ENCODE results near the gene TTLL11.

The TTLL11 gene

GRCh38 chr9:122053567-122054350, 39.3 kb downstream of the TTLL11 start:
- no peaks in the 10 kb centered on the region for H3F3A ChIP-seq (ENCODE audit: control insufficient read depth, insufficient read depth)
- H3K79me2 ChIP-seq (ENCODE audit: control insufficient read depth, low read length) = no peaks in the 10 kb centered on the region
- H4K20me1 ChIP-seq (ENCODE audit: control insufficient read depth, insufficient read depth, low read depth, low read length) = no peaks in the 10 kb centered on the region
- no peaks in the 10 kb centered on the region for H3K27me3 ChIP-seq (ENCODE audit: control insufficient read depth, low read length)
- no peak for TF ChIP-seq EZH2phosphoT487 (IDR thresholded peaks at IDR 0.05; ENCODE audit: borderline replicate concordance, low read length)
- no peak for TF ChIP-seq CTCF (IDR thresholded peaks at IDR 0.05; ENCODE audit: low read depth, low read length, poor library complexity, severe bottlenecking)
- no peak overlapping the region for H3K27ac ChIP-seq (ENCODE audit: low read depth, low read length)
- no peaks in the 10 kb centered on the region for H3K36me3 ChIP-seq (ENCODE audit: control insufficient read depth, low read length)
- no peak overlapping the region for H3K4me2 ChIP-seq (ENCODE audit: low read length)
- H3K9me2 ChIP-seq (replicated peaks; ENCODE audit: control insufficient read depth, low read length) = no peaks in the 10 kb centered on the region
- H3K4me3 ChIP-seq (ENCODE audit: low read length) = no peak overlapping the region
- H3K9me3 ChIP-seq (ENCODE audit: control insufficient read depth, insufficient read depth, low read length) = no peaks in the 10 kb centered on the region
- H3K4me1 ChIP-seq (ENCODE audit: control insufficient read depth, low read length) = peaks cover 19% of the 10 kb centered on the region

GRCh38 chr9:122053064-122053463, 40.0 kb downstream of the TTLL11 start:
- no peaks in the 10 kb centered on the region for H3K9me2 ChIP-seq (replicated peaks; ENCODE audit: control insufficient read depth, low read length)
- H3K4me3 ChIP-seq (ENCODE audit: low read length) = no peak overlapping the region
- H3K27me3 ChIP-seq (ENCODE audit: control insufficient read depth, low read length) = no peaks in the 10 kb centered on the region
- H3K4me2 ChIP-seq (ENCODE audit: low read length) = no peak overlapping the region
- H3K27ac ChIP-seq (ENCODE audit: low read depth, low read length) = no peak overlapping the region
- H4K20me1 ChIP-seq (ENCODE audit: control insufficient read depth, insufficient read depth, low read depth, low read length) = no peaks in the 10 kb centered on the region
- no peaks in the 10 kb centered on the region for H3K79me2 ChIP-seq (ENCODE audit: control insufficient read depth, low read length)
- peaks cover 19% of the 10 kb centered on the region for H3K4me1 ChIP-seq (ENCODE audit: control insufficient read depth, low read length)
- no peaks in the 10 kb centered on the region for H3K9me3 ChIP-seq (ENCODE audit: control insufficient read depth, insufficient read depth, low read length)
- no peaks in the 10 kb centered on the region for H3K36me3 ChIP-seq (ENCODE audit: control insufficient read depth, low read length)
- TF ChIP-seq EZH2phosphoT487 (IDR thresholded peaks at IDR 0.05; ENCODE audit: borderline replicate concordance, low read length) (no peak), CTCF (IDR thresholded peaks at IDR 0.05; ENCODE audit: low read depth, low read length, poor library complexity, severe bottlenecking) (no peak)
- H3F3A ChIP-seq (ENCODE audit: control insufficient read depth, insufficient read depth) = no peaks in the 10 kb centered on the region

- Histone ChIP-seq H3K4me3 (ENCODE audit: low read length) (no peak overlapping the region), H3K36me3 (ENCODE audit: control insufficient read depth, low read length) (no peaks in the 10 kb centered on the region), H3K27ac (ENCODE audit: low read depth, low read length) (no peak overlapping the region), H3K79me2 (ENCODE audit: control insufficient read depth, low read length) (no peaks in the 10 kb centered on the region), H3K9me3 (ENCODE audit: control insufficient read depth, insufficient read depth, low read length) (no peaks in the 10 kb centered on the region), H4K20me1 (ENCODE audit: control insufficient read depth, insufficient read depth, low read depth, low read length) (no peaks in the 10 kb centered on the region), H3F3A (ENCODE audit: control insufficient read depth, insufficient read depth) (no peaks in the 10 kb centered on the region), H3K27me3 (ENCODE audit: control insufficient read depth, low read length) (no peaks in the 10 kb centered on the region), H3K4me1 (ENCODE audit: control insufficient read depth, low read length) (peaks cover 16% of the 10 kb centered on the region), H3K4me2 (ENCODE audit: low read length) (no peak overlapping the region), H3K9me2 (replicated peaks; ENCODE audit: control insufficient read depth, low read length) (no peaks in the 10 kb centered on the region)
- no peak for TF ChIP-seq EZH2phosphoT487 (IDR thresholded peaks at IDR 0.05; ENCODE audit: borderline replicate concordance, low read length)
- no peak for TF ChIP-seq CTCF (IDR thresholded peaks at IDR 0.05; ENCODE audit: low read depth, low read length, poor library complexity, severe bottlenecking)
Measured at GRCh38 chr9:122051351-122052321, 41.5 kb downstream of the TTLL11 start.

Data from DOHH2 (cell line).